ENCODE data around the gene TNPO3.

TNPO3 gene

GRCh38 chr7:129054438-129055293 lies at the start of gene TNPO3:
Gene TNPO3, minus strand, starts transcription at chr7:129055111. Its CDS starts 341 bp downstream, at chr7:129054770.
- DNase-seq, result peak; percentile 97

- no peak for DNase-seq
Measured at GRCh38 chr7:129103561-129104324, 48.8 kb upstream of the TNPO3 start.

GRCh38 chr7:129101746-129102145 lies 46.8 kb upstream of the TNPO3 start:
- DNase-seq, result no peak

- no peak for DNase-seq
Measured at GRCh38 chr7:129100827-129101166, 45.9 kb upstream of the TNPO3 start.

GRCh38 chr7:129098409-129099084 lies 43.6 kb upstream of the TNPO3 start:
- DNase-seq, result no peak

- DNase-seq, result no peak
Measured at GRCh38 chr7:129095258-129095657, 40.3 kb upstream of the TNPO3 start.

GRCh38 chr7:129094501-129094900 lies 39.6 kb upstream of the TNPO3 start:
- no peak for DNase-seq

GRCh38 chr7:129093867-129094456 lies 39.1 kb upstream of the TNPO3 start:
- no peak for DNase-seq

- DNase-seq, result peak; percentile 90
Measured at GRCh38 chr7:129091484-129092002, 36.6 kb upstream of the TNPO3 start.

- no peak for DNase-seq
Measured at GRCh38 chr7:129090300-129090907, 35.5 kb upstream of the TNPO3 start.

GRCh38 chr7:129089521-129090212 lies 34.8 kb upstream of the TNPO3 start:
- DNase-seq, result no peak

- DNase-seq, result no peak
Measured at GRCh38 chr7:129084801-129085551, 30.1 kb upstream of the TNPO3 start.

GRCh38 chr7:129083525-129083924 lies 28.6 kb upstream of the TNPO3 start:
- DNase-seq, result no peak

GRCh38 chr7:129078455-129078854 lies 23.5 kb upstream of the TNPO3 start:
- no peak for DNase-seq

- DNase-seq, result no peak
Measured at GRCh38 chr7:129076886-129077285, 22.0 kb upstream of the TNPO3 start.

GRCh38 chr7:129074994-129075393 lies 20.1 kb upstream of the TNPO3 start:
- DNase-seq, result no peak

- no peak for DNase-seq
Measured at GRCh38 chr7:129074361-129074871, 19.5 kb upstream of the TNPO3 start.

- DNase-seq, result no peak
Measured at GRCh38 chr7:129073738-129074137, 18.8 kb upstream of the TNPO3 start.

- DNase-seq, result no peak
Measured at GRCh38 chr7:129073204-129073603, 18.3 kb upstream of the TNPO3 start.

- DNase-seq, result no peak
Measured at GRCh38 chr7:129072479-129073011, 17.6 kb upstream of the TNPO3 start.

GRCh38 chr7:129069021-129069420 lies 14.1 kb upstream of the TNPO3 start:
- DNase-seq, result no peak
